ENCODE results near the gene SELENOV. TPM values are rescaled to one million over a fixed set of nuclear protein-coding genes. Genes with fewer than 3 reads are reported as not detected.

SELENOV gene
- total and polyA plus RNA-seq, 9 of the 15 experiments (the other 6 are each of a cell fraction or from before 2014, with no cell fraction given) = 0.04 to 0.09 (median 0.06) TPM; not detected in 4

GRCh38 chr19:39469036-39469435, 45.9 kb upstream of the SELENOV start:
- 89% methylated on average over 11 of the region's 11 CpGs for WGBS (ENCODE audit: insufficient coverage, low coverage, missing lambda C conversion rate)
- Histone ChIP-seq H3K27ac (ENCODE audit: extremely low read depth, low read depth, low read length) (no peak overlapping the region), H3K4me2 (ENCODE audit: insufficient read depth, low read length) (no peak overlapping the region), H3K4me3 (no peak overlapping the region), H3K4me1 (replicated peaks in 1 of 2; ENCODE audit: control insufficient read depth in 2 of 2, insufficient read depth in 2 of 2, low read length in 2 of 2) (peaks cover 0 to 11% of the 10 kb centered on the region in 2 experiments; a peak in 1 of 5 replicates), H3K9me3 (replicated peaks; ENCODE audit: control insufficient read depth, insufficient read depth, low read depth, low read length) (no peaks in the 10 kb centered on the region), H3K27me3 (ENCODE audit: control insufficient read depth in 2 of 2, insufficient read depth in 2 of 2, low read length in 2 of 2) (no peaks in the 10 kb centered on the region), H4K20me1 (replicated peaks; ENCODE audit: control insufficient read depth, insufficient read depth, low read length) (no peaks in the 10 kb centered on the region; the same call in 1 of the 2 replicates), H3K9me1 (ENCODE audit: control insufficient read depth, insufficient read depth, low read length) (no peaks in the 10 kb centered on the region), H3K36me3 (ENCODE audit: control insufficient read depth, insufficient read depth, low read length) (peaks cover 96% of the 10 kb centered on the region; the same call in 2 of the 3 replicates), H2AFZ (ENCODE audit: low read depth, low read length) (no peak overlapping the region), H3K79me2 (ENCODE audit: control insufficient read depth, insufficient read depth, low read length) (no peaks in the 10 kb centered on the region), H3K9ac (ENCODE audit: insufficient read depth in 1 of 2, low read depth in 2 of 2, low read length in 2 of 2) (peak overlapping the region in 1 of 2 experiments; percentile 78; a peak in 2 of 4 replicates)
- DNase-seq (ENCODE audit: extremely low read depth in 1 of 4, low spot score in 3 of 4) (no peak), ATAC-seq (no peak), FAIRE-seq (no peak)
- CTCF ChIA-PET (ENCODE audit: low intra/inter-chr PET ratio) = no interaction called here
- intact Hi-C loops (cut with micrococcal nuclease) (no loop called here), in situ Hi-C loops (cut with MboI) (no loop called here)
- no TSS peak for BruUV-seq (replicated peaks)
- no peak for TF ChIP-seq PPARD (CRISPR knock-in tag; IDR thresholded peaks at IDR 0.05)
- no peak for TF ChIP-seq JUNB (CRISPR knock-in tag; conservative IDR thresholded peaks at IDR 0.05)
- TF ChIP-seq RBFOX2 (IDR thresholded peaks at IDR 0.05; ENCODE audit: low read depth, low read length) = peak; percentile 30; the same call in 1 of the 2 replicates
- TF ChIP-seq ZNF24 (IDR thresholded peaks at IDR 0.05) = no peak
- POLR2A ChIA-PET = interaction anchor here (0.8 to 1.4 kb wide), 3 partner anchors 12 to 33 kb away, joined by 3 read pairs; partner anchors contain the start of genes RPS16 and TIMM50

- ChIA-PET CTCF (ENCODE audit: low intra/inter-chr PET ratio) (no interaction called here), POLR2A (interaction anchor here (0.6 to 1.4 kb wide), 3 partner anchors 14 to 34 kb away, joined by 3 read pairs; partner anchors contain the start of gene RPS16)
- 87% methylated on average over 4 of the region's 6 CpGs for WGBS (ENCODE audit: insufficient coverage, low coverage, missing lambda C conversion rate)
Observed at GRCh38 chr19:39469567-39469966, 45.4 kb upstream of the SELENOV start.

More at GRCh38 chr19:39469567-39469966, 45.4 kb upstream of the SELENOV start:
- no peaks in the 10 kb centered on the region for H3K9me3 ChIP-seq (replicated peaks; ENCODE audit: control insufficient read depth, insufficient read depth, low read depth, low read length)
- peak overlapping the region in 1 of 2 experiments; percentile 78; a peak in 1 of 4 replicates for H3K9ac ChIP-seq (ENCODE audit: insufficient read depth in 1 of 2, low read depth in 2 of 2, low read length in 2 of 2)
- no peaks in the 10 kb centered on the region for H3K9me1 ChIP-seq (ENCODE audit: control insufficient read depth, insufficient read depth, low read length)
- H3K4me3 ChIP-seq = no peak overlapping the region
- H2AFZ ChIP-seq (ENCODE audit: low read depth, low read length) = no peak overlapping the region
- TF ChIP-seq RBFOX2 (IDR thresholded peaks at IDR 0.05; ENCODE audit: low read depth, low read length) = 0 out of 2 replicates have a peak, but pooled peaks have one; percentile 8
- TF ChIP-seq, protein P1, sequence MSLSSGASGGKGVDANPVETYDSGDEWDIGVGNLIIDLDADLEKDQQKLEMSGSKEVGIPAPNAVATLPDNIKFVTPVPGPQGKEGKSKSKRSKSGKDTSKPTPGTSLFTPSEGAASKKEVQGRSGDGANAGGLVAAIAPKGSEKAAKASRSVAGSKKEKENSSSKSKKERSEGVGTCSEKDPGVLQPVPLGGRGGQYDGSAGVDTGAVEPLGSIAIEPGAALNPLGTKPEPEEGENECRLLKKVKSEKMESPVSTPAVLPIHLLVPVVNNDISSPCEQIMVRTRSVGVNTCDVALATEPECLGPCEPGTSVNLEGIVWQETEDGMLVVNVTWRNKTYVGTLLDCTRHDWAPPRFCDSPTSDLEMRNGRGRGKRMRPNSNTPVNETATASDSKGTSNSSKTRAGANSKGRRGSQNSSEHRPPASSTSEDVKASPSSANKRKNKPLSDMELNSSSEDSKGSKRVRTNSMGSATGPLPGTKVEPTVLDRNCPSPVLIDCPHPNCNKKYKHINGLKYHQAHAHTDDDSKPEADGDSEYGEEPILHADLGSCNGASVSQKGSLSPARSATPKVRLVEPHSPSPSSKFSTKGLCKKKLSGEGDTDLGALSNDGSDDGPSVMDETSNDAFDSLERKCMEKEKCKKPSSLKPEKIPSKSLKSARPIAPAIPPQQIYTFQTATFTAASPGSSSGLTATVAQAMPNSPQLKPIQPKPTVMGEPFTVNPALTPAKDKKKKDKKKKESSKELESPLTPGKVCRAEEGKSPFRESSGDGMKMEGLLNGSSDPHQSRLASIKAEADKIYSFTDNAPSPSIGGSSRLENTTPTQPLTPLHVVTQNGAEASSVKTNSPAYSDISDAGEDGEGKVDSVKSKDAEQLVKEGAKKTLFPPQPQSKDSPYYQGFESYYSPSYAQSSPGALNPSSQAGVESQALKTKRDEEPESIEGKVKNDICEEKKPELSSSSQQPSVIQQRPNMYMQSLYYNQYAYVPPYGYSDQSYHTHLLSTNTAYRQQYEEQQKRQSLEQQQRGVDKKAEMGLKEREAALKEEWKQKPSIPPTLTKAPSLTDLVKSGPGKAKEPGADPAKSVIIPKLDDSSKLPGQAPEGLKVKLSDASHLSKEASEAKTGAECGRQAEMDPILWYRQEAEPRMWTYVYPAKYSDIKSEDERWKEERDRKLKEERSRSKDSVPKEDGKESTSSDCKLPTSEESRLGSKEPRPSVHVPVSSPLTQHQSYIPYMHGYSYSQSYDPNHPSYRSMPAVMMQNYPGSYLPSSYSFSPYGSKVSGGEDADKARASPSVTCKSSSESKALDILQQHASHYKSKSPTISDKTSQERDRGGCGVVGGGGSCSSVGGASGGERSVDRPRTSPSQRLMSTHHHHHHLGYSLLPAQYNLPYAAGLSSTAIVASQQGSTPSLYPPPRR (CRISPR knock-in tag; IDR thresholded peaks at IDR 0.05; ENCODE audit: borderline replicate concordance) = no peak
- no peaks in the 10 kb centered on the region for H3K27me3 ChIP-seq (ENCODE audit: control insufficient read depth in 2 of 2, insufficient read depth in 2 of 2, low read length in 2 of 2)
- no peaks in the 10 kb centered on the region for H3K79me2 ChIP-seq (ENCODE audit: control insufficient read depth, insufficient read depth, low read length)
- peaks cover 98% of the 10 kb centered on the region for H3K36me3 ChIP-seq (ENCODE audit: control insufficient read depth, insufficient read depth, low read length)
- intact Hi-C loops (cut with micrococcal nuclease) = no loop called here
- DNase-seq (ENCODE audit: extremely low read depth in 1 of 4, low spot score in 3 of 4) (no peak), FAIRE-seq (no peak), ATAC-seq (no peak)
- no TSS peak for BruUV-seq (replicated peaks)
- no peaks in the 10 kb centered on the region; the same call in 1 of the 2 replicates for H4K20me1 ChIP-seq (replicated peaks; ENCODE audit: control insufficient read depth, insufficient read depth, low read length)
- in situ Hi-C loops (cut with MboI) = no loop called here
- H3K4me1 ChIP-seq (replicated peaks in 1 of 2; ENCODE audit: control insufficient read depth in 2 of 2, insufficient read depth in 2 of 2, low read length in 2 of 2) = peaks cover 0 to 16% of the 10 kb centered on the region in 2 experiments; a peak in 1 of 5 replicates
- H3K4me2 ChIP-seq (ENCODE audit: insufficient read depth, low read length) = no peak overlapping the region
- no peak overlapping the region for H3K27ac ChIP-seq (ENCODE audit: extremely low read depth, low read depth, low read length)

Measured in K562 (cell line).